OCI-LY1 (cell line): ENCODE measurements around the gene ADA.
A peak's percentile ranks its signal among the peaks of the same experiment; 100 is the strongest.

Experiments
- H2AFZ ChIP-seq: fragments of 200-600 bp; sonication (generic), shearing (Covaris generic); 2 replicates; pipeline ENCODE4 v1.6.0; 2014; ENCODE audit warnings: antibody characterized with exemption, mild to moderate bottlenecking, low read length
- H3F3A ChIP-seq: fragments of 200-600 bp; sonication (generic), shearing (Covaris generic); 2 replicates; pipeline ENCODE4 v1.6.0; 2014; ENCODE audit warnings: mild to moderate bottlenecking, antibody characterized with exemption, low read length, moderate library complexity; ENCODE audit not compliant: insufficient read depth
- H3K27ac ChIP-seq: fragments of 200-600 bp; sonication (generic); 2 replicates; pipeline ENCODE4 v1.5.1; 2014; ENCODE audit warnings: low read length, mixed run types, mild to moderate bottlenecking, low read depth; ENCODE audit not compliant: poor library complexity, severe bottlenecking
- H3K27me3 ChIP-seq: fragments of 200-600 bp; sonication (generic); 2 replicates; pipeline ENCODE4 v1.6.0; 2014; ENCODE audit warnings: antibody characterized with exemption, mild to moderate bottlenecking, low read length, moderate library complexity; ENCODE audit not compliant: insufficient read depth
- H3K36me3 ChIP-seq: fragments of 200-600 bp; sonication (generic); 2 replicates; pipeline ENCODE4 v1.6.1; 2014; ENCODE audit warnings: mild to moderate bottlenecking, antibody characterized with exemption, low read length, moderate library complexity, mixed read lengths; ENCODE audit not compliant: insufficient read depth
- H3K4me1 ChIP-seq: fragments of 200-600 bp; sonication (generic); 2 replicates; pipeline ENCODE4 v1.5.1; 2014; ENCODE audit warnings: mild to moderate bottlenecking, low read length, moderate library complexity; ENCODE audit not compliant: insufficient read depth, severe bottlenecking
- H3K4me2 ChIP-seq: fragments of 200-600 bp; sonication (generic), shearing (Covaris generic); 2 replicates; pipeline ENCODE4 v1.6.1; 2014; ENCODE audit warnings: low read length
- H3K4me3 ChIP-seq: fragments of 200-600 bp; sonication (generic); 2 replicates; pipeline ENCODE4 v1.5.1; 2014; ENCODE audit warnings: low read length, low read depth, mild to moderate bottlenecking, mixed read lengths; ENCODE audit not compliant: poor library complexity, severe bottlenecking
- H3K79me2 ChIP-seq: fragments of 200-600 bp; shearing (Covaris generic); 2 replicates; pipeline ENCODE4 v1.6.1; 2016; ENCODE audit warnings: mixed run types, low read length, mixed read lengths; ENCODE audit not compliant: insufficient read depth
- H3K9ac ChIP-seq: fragments of 200-600 bp; sonication (generic), shearing (Covaris generic); 2 replicates; pipeline ENCODE4 v1.6.1; 2014; ENCODE audit warnings: mild to moderate bottlenecking, low read length, mixed read lengths
- H3K9me2 ChIP-seq: fragments of 200-600 bp; sonication (generic), shearing (Covaris generic); 2 replicates; pipeline ENCODE4 v1.6.1; 2014; ENCODE audit warnings: low read depth, mild to moderate bottlenecking, low read length, mixed read lengths
- H3K9me3 ChIP-seq: fragments of 200-600 bp; shearing (Covaris generic); 2 replicates; pipeline ENCODE4 v1.6.1; 2014; ENCODE audit warnings: low read length, mixed read lengths
- H4K20me1 ChIP-seq: fragments of 200-600 bp; sonication (generic), shearing (Covaris generic); 2 replicates; pipeline ENCODE4 v1.6.0; 2016; ENCODE audit warnings: mild to moderate bottlenecking, low read length; ENCODE audit not compliant: insufficient read depth
- CTCF ChIP-seq: fragments of 200-600 bp; sonication (generic), shearing (Covaris generic); IDR thresholded peaks from 2 replicates; pipeline ENCODE4 v1.5.1; 2017; ENCODE audit warnings: mild to moderate bottlenecking, antibody characterized with exemption, low read length, moderate library complexity, mixed read lengths
- EZH2 ChIP-seq: fragments of 200-600 bp; sonication (generic), shearing (Covaris generic); IDR thresholded peaks from 2 replicates; pipeline ENCODE4 v1.8.0; 2017; ENCODE audit warnings: borderline replicate concordance, mixed run types, mild to moderate bottlenecking, antibody characterized with exemption, low read length, moderate library complexity, mixed read lengths

The ADA gene

GRCh38 chr20:44616604-44616964, 34.9 kb downstream of the ADA start:
- Histone ChIP-seq H3K4me3 (no peak overlapping the region), H3K27me3 (no peaks in the 10 kb centered on the region), H3K4me1 (peaks cover 60% of the 10 kb centered on the region), H3K9me3 (no peaks in the 10 kb centered on the region), H3K9ac (peak overlapping the region; percentile 44; the same call in 1 of the 2 replicates), H3K27ac (peak overlapping the region; percentile 99), H3K9me2 (no peaks in the 10 kb centered on the region), H3F3A (no peaks in the 10 kb centered on the region), H4K20me1 (no peaks in the 10 kb centered on the region), H2AFZ (no peak overlapping the region), H3K4me2 (no peak overlapping the region; the same call in 1 of the 2 replicates), H3K79me2 (no peaks in the 10 kb centered on the region), H3K36me3 (peaks cover 60% of the 10 kb centered on the region; the same call in 1 of the 2 replicates)
- no peak for TF ChIP-seq EZH2
- TF ChIP-seq CTCF = no peak

GRCh38 chr20:44615876-44616603, 35.5 kb downstream of the ADA start:
- Histone ChIP-seq H3K36me3 (peaks cover 58% of the 10 kb centered on the region; the same call in 1 of the 2 replicates), H3K9me2 (no peaks in the 10 kb centered on the region), H2AFZ (no peak overlapping the region), H3K9me3 (no peaks in the 10 kb centered on the region), H3K4me1 (peaks cover 64% of the 10 kb centered on the region), H3K27me3 (no peaks in the 10 kb centered on the region), H3K9ac (peak overlapping the region; percentile 44), H3K4me3 (no peak overlapping the region), H3K27ac (peak overlapping the region; percentile 99), H3K4me2 (peak overlapping the region; percentile 44), H3K79me2 (no peaks in the 10 kb centered on the region), H4K20me1 (no peaks in the 10 kb centered on the region), H3F3A (no peaks in the 10 kb centered on the region)
- TF ChIP-seq EZH2 (no peak), CTCF (no peak)

- Histone ChIP-seq H3K79me2 (no peaks in the 10 kb centered on the region), H3K4me3 (no peak overlapping the region), H3K4me2 (peak overlapping the region; percentile 44), H3K9ac (peak overlapping the region; percentile 44), H3F3A (no peaks in the 10 kb centered on the region), H3K9me2 (no peaks in the 10 kb centered on the region), H3K27ac (peak overlapping the region; percentile 99), H3K9me3 (no peaks in the 10 kb centered on the region), H3K36me3 (peaks cover 50% of the 10 kb centered on the region; the same call in 1 of the 2 replicates), H2AFZ (no peak overlapping the region), H3K27me3 (no peaks in the 10 kb centered on the region), H3K4me1 (peaks cover 72% of the 10 kb centered on the region), H4K20me1 (no peaks in the 10 kb centered on the region)
- TF ChIP-seq EZH2 = no peak
- TF ChIP-seq CTCF = peak; percentile 6; the same call in 1 of the 2 replicates
Observed at GRCh38 chr20:44615169-44615791, 36.2 kb downstream of the ADA start.
